Smooth muscle cell (in vitro differentiated cells): ENCODE measurements around the gene IDUA. TPM values are rescaled to one million over a fixed set of nuclear protein-coding genes. Genes with fewer than 3 reads are reported as not detected.

Source experiments
- DNase-seq: peaks from one replicate; lab custom pipeline; 2025; ENCODE audit not compliant: unreplicated experiment; lab: John Stamatoyannopoulos, UW
- H2AFZ ChIP-seq: fragments of 200-600 bp; sonication (generic); 2 replicates; pipeline ENCODE4 v1.6.0; 2016; ENCODE audit warnings: antibody characterized with exemption, low read depth, mild to moderate bottlenecking
- H3F3A ChIP-seq: fragments of 200-600 bp; sonication (generic); 2 replicates; pipeline ENCODE4 v1.6.0; 2017; ENCODE audit warnings: antibody characterized with exemption, low read depth
- H3K27ac ChIP-seq: fragments of 200-600 bp; sonication (generic); 2 replicates; pipeline ENCODE4 v1.5.1; 2016; ENCODE audit warnings: low read depth, mild to moderate bottlenecking
- H3K27me3 ChIP-seq: fragments of 200-600 bp; sonication (generic); 2 replicates; pipeline ENCODE4 v1.6.1; 2016; ENCODE audit warnings: low read depth, mild to moderate bottlenecking
- H3K36me3 ChIP-seq: fragments of 200-600 bp; sonication (generic); 2 replicates; pipeline ENCODE4 v1.5.1; 2016; ENCODE audit warnings: low read depth
- H3K4me1 ChIP-seq: fragments of 200-600 bp; sonication (generic); 2 replicates; pipeline ENCODE4 v1.5.1; 2016; ENCODE audit warnings: low read depth
- H3K4me2 ChIP-seq: fragments of 200-600 bp; sonication (generic); 2 replicates; pipeline ENCODE4 v1.6.0; 2016; ENCODE audit warnings: mild to moderate bottlenecking
- H3K4me3 ChIP-seq: fragments of 200-600 bp; sonication (generic); 2 replicates; pipeline ENCODE4 v1.5.1; 2016; ENCODE audit warnings: mild to moderate bottlenecking
- H3K79me2 ChIP-seq: fragments of 200-600 bp; sonication (generic); 2 replicates; pipeline ENCODE4 v1.6.0; 2016; ENCODE audit warnings: low read depth, mild to moderate bottlenecking
- H3K9ac ChIP-seq: fragments of 200-600 bp; sonication (generic); 2 replicates; pipeline ENCODE4 v1.6.0; 2016; ENCODE audit warnings: low read depth
- H3K9me3 ChIP-seq: fragments of 200-600 bp; sonication (generic); replicated peaks from 2 replicates; pipeline ENCODE4 v1.5.1; 2016; ENCODE audit warnings: low read depth
- H4K20me1 ChIP-seq: fragments of 200-600 bp; sonication (generic); 2 replicates; pipeline ENCODE4 v1.6.0; 2016; ENCODE audit warnings: low read depth
- CTCF ChIP-seq: fragments of 200-600 bp; sonication (generic); IDR thresholded peaks from 2 replicates; pipeline ENCODE4 v1.5.1; 2017; ENCODE audit warnings: borderline replicate concordance, mild to moderate bottlenecking, antibody characterized with exemption; ENCODE audit not compliant: insufficient read depth, poor library complexity, severe bottlenecking
- WGBS: methylation state at CpG from one replicate; pipeline ENCODE4 v1.1.7; 2016; ENCODE audit warnings: low lambda C conversion rate; 5-methylcytosine and 5-hydroxymethylcytosine counted together
- polyA plus RNA-seq: library from polyadenylated mRNA; unstranded; fragments of >200 nt; fragmentation: Nextera tagmentation; extraction: Ambion mirVana; gene quantifications from 2 replicates; pipeline ENCODE4 v1.2.1, GENCODE V29; 2016
- total RNA-seq: library from RNA; depleted of rRNA; stranded (reverse); fragments of >200 nt; gene quantifications from 2 replicates; pipeline ENCODE4 v1.2.3, GENCODE V29; 2014

IDUA gene
- total and polyA plus RNA-seq, 2 experiments from 2014 or later, result 6.3 to 49.9 TPM

- Histone ChIP-seq H3K9me3 (no peaks in the 10 kb centered on the region), H3K27me3 (no peaks in the 10 kb centered on the region), H3K9ac (no peak overlapping the region), H3K27ac (no peak overlapping the region), H3K79me2 (no peaks in the 10 kb centered on the region), H2AFZ (no peak overlapping the region), H3K36me3 (no peaks in the 10 kb centered on the region), H3K4me3 (no peak overlapping the region), H4K20me1 (no peaks in the 10 kb centered on the region), H3F3A (no peaks in the 10 kb centered on the region), H3K4me2 (no peak overlapping the region), H3K4me1 (peaks cover 21% of the 10 kb centered on the region)
- no CpG with 5 or more reads among the region's 17 CpGs for WGBS
- no peak for TF ChIP-seq CTCF
- no peak for DNase-seq
Measured at GRCh38 chr4:1042352-1043055, 55.7 kb downstream of the IDUA start.

- Histone ChIP-seq H3K27ac (peak overlapping the region; percentile 29), H3K9me3 (no peaks in the 10 kb centered on the region), H3K4me2 (peak overlapping the region; percentile 74), H3K36me3 (no peaks in the 10 kb centered on the region), H3F3A (no peaks in the 10 kb centered on the region), H3K4me1 (peaks cover 21% of the 10 kb centered on the region), H4K20me1 (no peaks in the 10 kb centered on the region), H3K9ac (no peak overlapping the region), H3K27me3 (no peaks in the 10 kb centered on the region), H2AFZ (no peak overlapping the region), H3K4me3 (no peak overlapping the region), H3K79me2 (no peaks in the 10 kb centered on the region)
- no peak for TF ChIP-seq CTCF
- no peak for DNase-seq
- WGBS, result 72% methylated on average over 7 of the region's 7 CpGs
Measured at GRCh38 chr4:1043162-1043561, 56.3 kb downstream of the IDUA start.

- Histone ChIP-seq H2AFZ (peak overlapping the region; percentile 31), H3K4me3 (no peak overlapping the region), H3K4me2 (peak overlapping the region; percentile 81), H3F3A (no peaks in the 10 kb centered on the region), H3K27me3 (no peaks in the 10 kb centered on the region), H3K36me3 (no peaks in the 10 kb centered on the region), H3K27ac (peak overlapping the region; percentile 92), H3K9me3 (no peaks in the 10 kb centered on the region), H4K20me1 (no peaks in the 10 kb centered on the region), H3K79me2 (no peaks in the 10 kb centered on the region), H3K4me1 (peaks cover 21% of the 10 kb centered on the region), H3K9ac (peak overlapping the region; percentile 81)
- TF ChIP-seq CTCF, result no peak
- 26% methylated on average over 24 of the region's 36 CpGs for WGBS
- peak; percentile 91 for DNase-seq
Measured at GRCh38 chr4:1043651-1044468, 57.0 kb downstream of the IDUA start.
